ENCODE data around the gene ADGRL3. TPM values are rescaled to one million over a fixed set of nuclear protein-coding genes. Genes with fewer than 3 reads are reported as not detected.
"Not testable (repeated sequence)": the region's sequence is repeated elsewhere in the genome, so short reads cannot be mapped to it uniquely, and the experiment has no call there.

Gene ADGRL3
- total and polyA plus RNA-seq, 4 donors: 0.39 to 59.9 (median 2.9) TPM

DNA sequence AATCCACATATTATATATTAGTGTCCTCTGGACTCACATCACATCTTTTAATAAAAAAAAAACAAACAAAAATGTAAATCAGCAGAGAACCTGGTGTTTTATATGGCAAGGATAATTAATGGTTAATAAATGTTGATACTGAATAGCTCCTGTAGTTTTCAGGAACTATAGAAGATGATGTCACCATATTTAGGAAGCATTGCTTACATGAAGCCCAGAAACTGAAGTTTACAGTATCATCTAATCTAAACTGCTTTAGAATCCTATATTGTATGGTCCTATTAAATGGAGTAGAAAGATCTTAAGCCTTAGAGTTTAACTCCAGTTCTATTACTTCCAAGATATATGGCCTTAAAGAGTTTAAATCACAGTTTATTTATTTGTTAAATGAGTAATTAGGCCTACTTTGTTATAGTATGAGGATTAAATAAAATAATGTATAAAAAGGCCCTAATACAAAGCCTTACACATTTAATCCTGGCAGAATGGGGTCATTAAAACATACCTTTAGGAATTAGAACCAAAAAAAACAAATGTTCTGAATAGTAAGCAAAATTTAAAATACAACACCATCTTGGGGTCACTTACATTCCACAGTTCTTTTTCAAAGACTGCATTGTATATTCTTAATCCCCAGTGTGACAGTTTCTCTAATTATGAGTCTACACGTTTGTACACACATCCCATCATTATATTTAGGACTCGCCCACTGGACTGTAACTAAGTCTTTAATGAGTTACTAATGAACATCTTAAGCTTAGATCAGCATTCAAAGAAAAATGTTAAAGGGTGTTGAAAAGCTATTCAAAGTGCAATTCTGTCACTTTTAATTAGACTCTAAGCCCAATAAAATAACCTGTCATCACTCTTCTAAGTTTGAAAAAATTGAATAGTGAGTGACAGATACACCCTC, 305.9 kb downstream of the ADGRL3 start:
- Histone ChIP-seq H3K4me3 (no peak overlapping the region), H3K9me3 (ENCODE audit: control insufficient read depth in 4 of 4, insufficient read depth in 3 of 4, low read length in 3 of 4) (no peaks in the 10 kb centered on the region), H3K27ac (ENCODE audit: low read depth in 1 of 2, low read length in 1 of 2) (no peak overlapping the region), H3K4me1 (ENCODE audit: control insufficient read depth in 5 of 5, insufficient read depth in 5 of 5, low read length in 5 of 5) (peaks cover 0 to 4% (median 0%) of the 10 kb centered on the region in 5 donors), H3K27me3 (ENCODE audit: control insufficient read depth in 3 of 3, insufficient read depth in 3 of 3, low read length in 2 of 3) (no peaks in the 10 kb centered on the region), H3K9ac (ENCODE audit: insufficient read depth in 1 of 2, low read length in 2 of 2) (no peak overlapping the region), H3K36me3 (ENCODE audit: control insufficient read depth in 4 of 4, insufficient read depth in 4 of 4, low read length in 4 of 4) (no peaks in the 10 kb centered on the region)
- WGBS, 2 donors: 79 to 90% methylated on average over 2 of the region's 2 CpGs
- DNase-seq (no peak), ATAC-seq (ENCODE audit: insufficient read depth, low FRiP score) (no peak)
- TF ChIP-seq, protein P1, sequence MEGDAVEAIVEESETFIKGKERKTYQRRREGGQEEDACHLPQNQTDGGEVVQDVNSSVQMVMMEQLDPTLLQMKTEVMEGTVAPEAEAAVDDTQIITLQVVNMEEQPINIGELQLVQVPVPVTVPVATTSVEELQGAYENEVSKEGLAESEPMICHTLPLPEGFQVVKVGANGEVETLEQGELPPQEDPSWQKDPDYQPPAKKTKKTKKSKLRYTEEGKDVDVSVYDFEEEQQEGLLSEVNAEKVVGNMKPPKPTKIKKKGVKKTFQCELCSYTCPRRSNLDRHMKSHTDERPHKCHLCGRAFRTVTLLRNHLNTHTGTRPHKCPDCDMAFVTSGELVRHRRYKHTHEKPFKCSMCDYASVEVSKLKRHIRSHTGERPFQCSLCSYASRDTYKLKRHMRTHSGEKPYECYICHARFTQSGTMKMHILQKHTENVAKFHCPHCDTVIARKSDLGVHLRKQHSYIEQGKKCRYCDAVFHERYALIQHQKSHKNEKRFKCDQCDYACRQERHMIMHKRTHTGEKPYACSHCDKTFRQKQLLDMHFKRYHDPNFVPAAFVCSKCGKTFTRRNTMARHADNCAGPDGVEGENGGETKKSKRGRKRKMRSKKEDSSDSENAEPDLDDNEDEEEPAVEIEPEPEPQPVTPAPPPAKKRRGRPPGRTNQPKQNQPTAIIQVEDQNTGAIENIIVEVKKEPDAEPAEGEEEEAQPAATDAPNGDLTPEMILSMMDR (IDR thresholded peaks at IDR 0.05; ENCODE audit: control extremely low read depth, extremely low read depth): no peak

DNA sequence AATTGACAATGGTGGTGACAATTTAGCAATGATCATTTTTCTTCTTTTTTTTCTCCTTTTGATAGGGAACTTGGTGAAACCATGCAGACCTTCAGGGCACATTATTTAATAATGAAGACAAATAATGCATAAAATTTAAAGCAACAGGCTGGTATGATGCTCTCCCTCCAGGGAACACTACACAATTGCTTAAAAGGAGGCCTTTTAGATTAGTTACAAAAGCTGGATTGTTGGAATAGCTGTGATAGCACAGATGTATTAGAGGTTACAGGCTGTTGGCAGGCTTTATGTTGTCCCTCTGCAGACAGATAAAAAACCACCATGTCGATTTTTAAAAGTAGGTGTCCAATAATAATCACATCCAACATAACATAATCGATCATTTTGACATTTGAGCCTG, 307.0 kb downstream of the ADGRL3 start:
- ATAC-seq (ENCODE audit: insufficient read depth, low FRiP score) (no peak), DNase-seq (no peak)
- Histone ChIP-seq H3K9me3 (ENCODE audit: control insufficient read depth in 4 of 4, insufficient read depth in 3 of 4, low read length in 3 of 4) (no peaks in the 10 kb centered on the region), H3K4me1 (ENCODE audit: control insufficient read depth in 5 of 5, insufficient read depth in 5 of 5, low read length in 5 of 5) (peaks cover 0 to 4% (median 0%) of the 10 kb centered on the region in 5 donors), H3K36me3 (ENCODE audit: control insufficient read depth in 4 of 4, insufficient read depth in 4 of 4, low read length in 4 of 4) (no peaks in the 10 kb centered on the region), H3K4me3 (no peak overlapping the region), H3K9ac (ENCODE audit: insufficient read depth in 1 of 2, low read length in 2 of 2) (no peak overlapping the region), H3K27me3 (ENCODE audit: control insufficient read depth in 3 of 3, insufficient read depth in 3 of 3, low read length in 2 of 3) (no peaks in the 10 kb centered on the region), H3K27ac (ENCODE audit: low read depth in 1 of 2, low read length in 1 of 2) (no peak overlapping the region)
- 63 to 80% methylated on average over 2 of the region's 2 CpGs for WGBS, 2 donors
- TF ChIP-seq, protein P1 (IDR thresholded peaks at IDR 0.05; ENCODE audit: control extremely low read depth, extremely low read depth): no peak

DNA sequence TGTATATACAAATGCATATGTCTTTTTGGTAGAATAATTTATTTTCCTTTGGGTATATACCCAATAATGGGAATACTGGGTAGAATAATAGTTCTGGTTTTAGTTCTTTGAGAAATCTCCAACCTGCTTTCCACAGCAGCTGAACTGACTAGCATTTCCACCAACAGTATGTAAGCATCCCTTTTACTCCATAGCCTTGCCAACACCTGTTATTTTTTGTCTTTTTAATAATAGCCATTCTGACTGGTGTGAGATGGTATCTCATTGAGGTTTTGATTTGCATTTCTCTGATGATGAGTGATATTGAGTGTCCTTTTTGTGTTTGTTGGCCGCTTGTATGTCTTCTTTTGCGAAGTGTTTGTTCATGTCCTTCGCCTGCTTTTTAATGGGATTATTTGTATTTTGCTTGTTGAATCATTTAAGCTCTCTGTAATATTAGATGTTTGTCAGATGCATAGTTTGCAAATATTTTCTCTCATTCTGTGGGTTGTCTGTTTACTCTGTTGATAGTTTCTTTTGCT, 309.7 kb downstream of the ADGRL3 start:
- not testable (repeated sequence) for H3K36me3 ChIP-seq (ENCODE audit: control insufficient read depth in 4 of 4, insufficient read depth in 4 of 4, low read length in 4 of 4); H3K4me3 ChIP-seq; H3K4me1 ChIP-seq (ENCODE audit: control insufficient read depth in 5 of 5, insufficient read depth in 5 of 5, low read length in 5 of 5); H3K9me3 ChIP-seq (ENCODE audit: control insufficient read depth in 4 of 4, insufficient read depth in 3 of 4, low read length in 3 of 4); DNase-seq; H3K27me3 ChIP-seq (ENCODE audit: control insufficient read depth in 3 of 3, insufficient read depth in 3 of 3, low read length in 2 of 3); H3K9ac ChIP-seq (ENCODE audit: insufficient read depth in 1 of 2, low read length in 2 of 2); ATAC-seq (ENCODE audit: insufficient read depth, low FRiP score); H3K27ac ChIP-seq (ENCODE audit: low read depth in 1 of 2, low read length in 1 of 2)
- WGBS, 2 donors: 91 to 94% methylated on average over 3 of the region's 3 CpGs

DNA sequence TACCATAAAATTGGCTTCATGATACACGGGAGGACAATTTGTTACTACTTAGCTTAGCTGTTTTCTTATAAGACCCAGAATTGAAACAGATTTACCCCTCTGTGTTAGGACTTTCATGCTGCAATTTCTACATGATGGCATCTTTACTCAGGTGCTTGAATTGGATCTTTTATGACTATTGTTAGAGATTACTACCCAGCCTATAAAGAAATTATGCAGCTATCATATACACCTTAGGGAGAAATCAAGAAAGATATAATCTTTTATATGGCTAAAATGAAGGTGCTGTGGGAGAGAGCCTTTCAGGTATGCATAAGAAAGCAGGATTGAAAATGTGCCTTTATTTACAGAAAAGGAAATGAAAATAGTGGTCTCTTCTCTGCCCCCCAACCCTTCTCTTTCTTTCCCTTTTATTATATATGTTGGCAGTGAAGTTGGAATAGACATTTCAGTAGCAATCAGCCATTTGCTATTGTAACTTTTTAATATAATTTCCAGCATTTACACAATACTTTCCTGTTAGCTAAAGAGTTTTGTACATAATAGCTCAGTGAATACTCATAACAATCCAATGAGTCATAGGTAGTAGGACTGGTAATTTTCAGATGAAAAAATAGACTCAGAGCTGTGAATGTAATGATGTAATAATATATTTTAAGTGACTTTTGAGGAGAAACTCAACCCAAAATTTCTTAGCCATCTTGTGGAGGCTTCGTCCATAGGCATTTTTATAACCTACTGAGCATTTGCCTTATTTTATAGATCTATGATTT, 311.8 kb downstream of the ADGRL3 start:
- WGBS, 2 donors: 80 to 87% methylated on average over 2 of the region's 2 CpGs

More for the DNA sequence above, 311.8 kb downstream of the ADGRL3 start:
- Histone ChIP-seq H3K27me3 (ENCODE audit: control insufficient read depth in 3 of 3, insufficient read depth in 3 of 3, low read length in 2 of 3) (no peaks in the 10 kb centered on the region), H3K9me3 (ENCODE audit: control insufficient read depth in 4 of 4, insufficient read depth in 3 of 4, low read length in 3 of 4) (no peaks in the 10 kb centered on the region), H3K9ac (ENCODE audit: insufficient read depth in 1 of 2, low read length in 2 of 2) (no peak overlapping the region), H3K4me3 (no peak overlapping the region), H3K36me3 (ENCODE audit: control insufficient read depth in 4 of 4, insufficient read depth in 4 of 4, low read length in 4 of 4) (no peaks in the 10 kb centered on the region), H3K27ac (ENCODE audit: low read depth in 1 of 2, low read length in 1 of 2) (no peak overlapping the region), H3K4me1 (ENCODE audit: control insufficient read depth in 5 of 5, insufficient read depth in 5 of 5, low read length in 5 of 5) (no peaks in the 10 kb centered on the region)
- peak; percentile 34 for ATAC-seq (ENCODE audit: insufficient read depth, low FRiP score)
- DNase-seq: no peak
- TF ChIP-seq, protein P1 (IDR thresholded peaks at IDR 0.05; ENCODE audit: control extremely low read depth, extremely low read depth): no peak
